GM19468 (cell line): ENCODE results near the gene SLC41A3.
"Not testable (repeated sequence)": the region's sequence is repeated elsewhere in the genome, so short reads cannot be mapped to it uniquely, and the experiment has no call there.

ENCODE experiments used
- ATAC-seq: cut with Tn5 transposase; IDR thresholded peaks from one replicate; pipeline ENCODE4 v1.9.1; 2021; ENCODE audit warnings: mild to moderate bottlenecking, moderate library complexity, moderate number of reproducible peaks; ENCODE audit not compliant: unreplicated experiment; ENCODE audit errors: extremely low read depth

The SLC41A3 gene

DNA sequence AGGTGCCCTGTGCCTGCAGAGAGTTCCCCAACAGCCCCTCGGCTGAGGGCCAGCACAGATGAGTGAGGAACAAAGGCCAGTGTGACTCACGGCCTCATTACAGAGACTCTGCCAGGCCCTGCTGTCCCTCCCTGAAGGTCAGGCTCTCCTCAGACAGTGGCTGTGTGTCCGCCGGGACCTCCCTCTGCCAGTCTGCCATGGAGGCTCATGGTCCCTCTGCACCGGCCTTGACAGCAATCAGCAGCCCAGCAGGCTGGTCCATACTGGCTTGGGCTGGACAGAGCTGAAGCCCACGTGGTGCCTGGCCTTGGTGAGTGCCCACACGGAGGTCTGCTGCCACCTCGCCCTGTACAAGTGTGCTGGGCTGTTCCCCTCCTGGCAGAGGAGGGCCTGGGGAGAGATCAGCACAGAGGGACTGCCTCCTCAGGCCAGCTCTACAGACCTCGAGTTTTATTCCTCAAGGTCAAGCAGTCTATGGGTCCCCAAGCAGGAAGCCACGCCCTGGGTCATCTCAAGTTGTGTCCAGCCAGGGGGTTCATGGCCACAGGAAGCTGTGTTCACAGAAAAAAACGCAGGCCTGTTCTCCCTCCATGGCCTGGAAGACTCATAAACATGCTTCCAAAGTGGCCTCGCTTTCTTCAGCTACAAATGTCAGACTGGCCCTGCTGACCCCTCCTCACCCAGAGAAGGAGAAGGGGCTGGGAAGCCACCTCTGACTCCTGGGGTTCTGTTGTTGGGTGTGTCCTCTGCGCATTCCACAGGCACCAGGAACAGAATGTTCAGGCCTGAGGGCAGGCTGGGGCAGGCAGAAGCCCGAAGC is 27.0 kb downstream of the SLC41A3 start:
- ATAC-seq, result no peak

DNA sequence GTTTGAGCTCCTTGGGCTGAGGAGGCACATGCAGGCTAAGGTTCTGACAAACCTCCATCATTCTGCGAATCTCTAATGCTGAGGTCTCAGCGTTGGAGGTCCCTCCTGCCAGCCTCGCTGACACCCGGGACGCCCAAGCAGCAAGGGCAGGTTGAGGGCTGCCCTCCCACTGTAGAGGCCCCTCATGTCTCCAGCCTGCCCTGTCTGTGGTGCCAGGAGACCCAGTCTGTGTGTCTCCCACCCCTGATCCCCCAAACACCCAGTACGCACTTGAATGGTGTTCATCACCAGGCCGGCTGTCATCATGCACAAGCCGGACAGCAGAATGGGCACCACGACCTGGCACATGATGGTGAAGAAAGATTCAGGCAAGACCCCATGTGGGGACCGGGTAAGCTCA is 27.8 kb downstream of the SLC41A3 start:
- ATAC-seq, result no peak

DNA sequence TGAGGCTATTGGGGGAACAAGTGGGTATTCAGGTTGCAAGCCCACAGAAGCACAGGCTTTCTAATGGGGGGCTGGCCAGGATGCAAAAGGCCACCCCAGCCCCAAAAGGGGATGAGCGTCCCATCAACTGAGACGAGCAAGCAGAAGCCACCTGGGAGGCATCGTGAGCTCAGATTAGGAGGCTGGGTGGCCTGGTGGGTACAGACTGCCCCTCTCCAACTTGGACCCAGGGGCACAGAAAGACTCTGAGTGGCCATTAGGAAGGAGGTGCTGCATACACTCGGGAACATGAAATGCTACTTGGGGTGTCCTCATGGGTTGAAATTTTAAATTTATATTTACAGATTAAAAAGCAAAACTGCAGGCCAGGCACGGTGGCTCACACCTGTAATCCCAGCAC is 29.1 kb downstream of the SLC41A3 start:
- ATAC-seq, result no peak

DNA sequence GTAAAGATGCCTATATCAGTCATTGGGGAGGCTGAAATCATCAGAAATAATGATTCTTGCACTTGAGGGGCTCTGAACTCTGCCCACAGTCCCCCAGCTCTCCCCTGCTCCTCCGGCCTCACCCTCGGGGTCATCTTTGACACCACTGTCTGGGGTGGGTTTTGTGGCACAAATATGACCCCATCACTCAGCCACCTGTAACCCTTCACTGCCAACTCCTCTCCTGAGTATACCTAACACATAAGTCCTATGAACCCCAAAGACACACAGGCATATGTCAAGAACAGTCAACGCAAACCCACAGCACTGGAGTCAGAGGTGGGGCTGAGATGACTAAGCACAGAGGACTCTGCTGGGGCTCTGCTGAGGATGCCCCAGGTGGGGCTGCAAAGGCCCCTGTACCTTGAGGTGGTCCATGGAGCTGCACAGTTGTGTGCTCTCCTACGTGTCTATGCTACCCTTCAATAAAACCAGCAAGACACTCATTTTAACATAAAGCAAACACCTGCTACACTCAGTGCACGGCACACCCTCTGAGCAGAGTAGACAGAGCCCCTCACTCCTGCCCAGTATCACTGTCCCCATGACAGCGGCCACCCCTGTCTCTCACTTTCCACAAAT is 29.9 kb downstream of the SLC41A3 start:
- no peak for ATAC-seq

DNA sequence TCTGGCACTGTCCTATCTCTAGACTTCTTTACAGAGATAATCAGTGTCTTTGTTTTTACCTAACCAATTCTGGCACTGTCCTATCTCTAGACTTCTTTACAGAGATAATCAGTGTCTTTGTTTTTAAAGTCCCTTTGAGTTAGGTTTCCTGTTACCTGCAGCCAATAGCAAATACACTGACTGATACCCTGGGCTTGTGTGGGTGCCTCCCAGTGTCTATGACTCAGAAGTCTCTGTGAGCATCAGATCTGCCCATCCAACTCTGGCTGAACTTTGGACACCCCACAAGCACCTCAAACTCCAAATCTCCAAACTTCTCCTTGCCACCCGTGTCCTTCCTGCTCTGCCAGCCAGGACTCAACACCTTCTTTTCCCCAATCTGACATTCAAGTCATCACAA is 30.4 kb downstream of the SLC41A3 start:
- no peak for ATAC-seq

DNA sequence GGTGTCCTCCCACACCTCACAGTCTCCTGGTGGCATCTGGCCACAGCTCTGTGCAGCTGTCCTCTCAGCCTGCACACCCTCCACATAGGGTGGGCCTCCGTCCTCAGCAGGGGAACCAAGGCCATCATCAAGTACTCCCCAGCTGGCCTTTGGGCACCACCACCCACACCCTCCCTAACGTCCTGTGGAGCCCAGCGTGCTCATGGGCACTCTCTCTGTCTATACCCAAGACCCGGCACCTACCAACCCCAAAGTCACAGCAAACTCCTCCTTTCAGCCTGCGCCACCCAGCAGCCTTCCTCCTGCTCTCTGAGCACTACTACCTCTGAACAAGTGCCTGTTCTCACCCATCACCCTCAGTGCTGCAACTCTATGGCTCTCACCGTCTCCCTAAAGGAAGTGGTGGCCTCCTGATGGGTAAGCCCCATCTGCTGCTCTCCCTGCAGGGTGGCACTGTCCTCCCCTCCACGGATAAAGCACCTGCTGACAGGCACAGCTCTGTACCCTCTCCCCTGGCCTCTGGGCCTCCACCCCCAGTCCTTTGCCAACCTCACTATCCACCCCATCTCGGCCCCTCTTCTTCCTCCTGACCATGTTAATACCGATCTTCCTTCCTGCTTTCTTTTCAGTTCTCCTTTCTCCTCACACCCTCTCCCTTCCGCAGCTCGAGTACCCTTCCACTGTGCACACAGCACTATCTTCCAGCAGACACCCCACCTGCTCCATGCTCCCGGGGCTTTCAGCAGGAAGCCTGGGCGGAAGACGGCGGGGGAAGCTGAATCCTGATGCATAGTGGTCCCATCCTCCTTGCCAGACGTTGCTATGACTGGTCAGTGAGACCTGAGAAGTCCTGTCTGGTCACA is 31.5 kb downstream of the SLC41A3 start:
- no peak for ATAC-seq

DNA sequence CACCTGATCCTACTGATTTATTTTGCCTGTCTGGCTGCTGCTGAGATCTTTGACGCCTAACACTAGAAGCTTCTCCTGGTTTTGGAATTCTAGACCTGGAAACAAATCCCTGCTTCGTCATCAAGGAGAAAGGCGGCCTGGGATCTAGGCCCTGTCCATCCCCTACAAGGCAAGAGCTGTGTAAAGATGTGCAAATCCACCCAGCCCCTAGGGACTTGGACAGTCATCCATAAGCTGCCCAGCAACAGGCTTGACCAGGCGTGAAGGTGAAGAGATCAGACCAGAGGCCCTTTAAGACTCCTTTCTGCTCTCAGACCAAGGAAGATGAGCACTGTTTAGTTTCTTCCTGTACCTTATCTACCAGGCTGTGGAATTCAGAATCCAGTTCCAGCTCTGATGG is 32.2 kb downstream of the SLC41A3 start:
- no peak for ATAC-seq

DNA sequence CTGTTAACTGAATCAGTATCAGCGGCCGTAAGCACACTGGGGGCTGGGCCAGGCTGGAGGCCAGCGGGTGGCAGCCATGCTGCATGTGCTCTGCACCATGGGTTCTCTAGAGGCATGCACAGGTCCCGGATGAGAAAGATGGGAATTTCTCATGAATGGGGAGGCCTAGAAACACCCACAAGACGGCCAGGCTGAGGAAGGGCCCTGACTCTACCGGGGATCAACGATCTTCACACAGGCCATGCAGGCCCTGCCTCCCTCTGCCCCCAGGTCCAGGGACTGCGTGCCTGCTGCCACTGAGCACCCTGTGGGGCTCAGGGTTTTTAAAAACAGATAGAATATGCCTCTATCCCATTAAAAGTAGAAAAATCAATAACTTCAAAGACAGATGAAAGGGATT is 32.7 kb downstream of the SLC41A3 start:
- no peak for ATAC-seq

DNA sequence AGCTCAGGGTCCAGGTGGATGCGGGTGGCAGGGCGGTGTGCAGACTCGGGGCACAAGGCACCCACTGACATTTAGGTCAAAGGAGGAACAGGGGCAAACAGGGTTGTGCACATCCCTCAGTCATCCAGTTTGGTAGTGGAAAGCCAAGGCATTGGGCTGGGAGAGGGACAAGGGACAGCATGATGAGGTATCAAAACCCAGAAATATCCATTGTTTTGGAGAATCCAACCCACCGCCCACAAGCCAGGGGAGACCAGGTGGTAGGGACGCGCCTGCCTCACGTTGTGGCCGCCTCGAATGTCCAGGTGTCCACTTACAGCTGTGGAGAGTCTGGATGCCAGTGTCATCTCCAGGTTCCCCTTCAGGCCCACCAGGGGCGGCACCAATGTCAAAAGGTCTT is 33.3 kb downstream of the SLC41A3 start:
- ATAC-seq, result no peak

DNA sequence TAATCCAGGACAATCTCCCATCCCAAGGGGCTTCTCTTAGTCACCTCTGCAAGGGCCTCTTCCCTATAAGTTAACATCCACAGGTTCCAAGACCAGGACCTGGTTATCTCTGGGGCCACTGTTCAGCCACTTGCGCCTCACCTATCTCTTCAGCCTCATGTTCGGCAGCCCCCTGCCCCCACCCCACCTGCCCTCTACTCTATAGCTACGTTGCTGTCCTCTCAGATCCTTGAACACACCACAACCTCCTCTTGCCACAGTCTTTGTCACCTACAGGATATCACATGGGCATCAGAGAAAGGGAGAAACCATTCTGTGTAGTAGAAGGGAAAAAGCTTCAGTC is 33.9 kb downstream of the SLC41A3 start:
- ATAC-seq, result no peak

DNA sequence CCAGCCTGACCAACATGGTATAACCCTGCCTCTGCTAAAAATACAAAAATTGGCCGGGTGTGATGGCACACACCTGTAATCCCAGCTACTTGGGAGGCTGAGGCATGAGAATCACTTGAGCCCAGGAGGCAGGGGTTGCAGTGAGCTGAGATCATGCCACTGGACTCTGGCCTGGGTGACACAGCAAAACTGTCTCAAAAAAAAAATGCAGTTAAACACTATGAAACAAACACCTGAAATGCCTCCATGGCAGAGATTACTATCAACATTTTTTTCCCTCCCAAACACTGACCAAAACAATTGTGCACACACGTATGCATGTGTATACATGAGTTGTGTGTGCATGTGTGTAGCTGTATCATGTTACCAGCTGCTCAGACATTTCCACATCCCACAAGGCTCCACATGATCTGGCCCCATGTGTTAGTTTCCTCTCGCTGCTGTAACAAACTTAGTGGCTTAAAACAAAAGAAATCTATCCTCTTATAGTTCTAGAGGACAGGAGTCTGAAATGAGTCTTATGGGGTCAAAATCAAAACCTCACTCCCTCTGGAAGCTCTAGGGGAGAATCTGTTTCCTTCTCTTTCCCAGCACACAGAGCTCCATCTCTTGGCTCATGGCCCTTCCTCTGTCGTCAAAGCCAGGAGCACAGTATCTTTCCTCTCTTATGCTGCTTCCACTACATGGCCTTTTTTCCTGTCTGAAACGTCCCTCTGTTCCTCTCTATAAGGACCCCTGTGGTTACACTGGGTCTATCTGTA is 34.5 kb downstream of the SLC41A3 start:
- no peak for ATAC-seq

DNA sequence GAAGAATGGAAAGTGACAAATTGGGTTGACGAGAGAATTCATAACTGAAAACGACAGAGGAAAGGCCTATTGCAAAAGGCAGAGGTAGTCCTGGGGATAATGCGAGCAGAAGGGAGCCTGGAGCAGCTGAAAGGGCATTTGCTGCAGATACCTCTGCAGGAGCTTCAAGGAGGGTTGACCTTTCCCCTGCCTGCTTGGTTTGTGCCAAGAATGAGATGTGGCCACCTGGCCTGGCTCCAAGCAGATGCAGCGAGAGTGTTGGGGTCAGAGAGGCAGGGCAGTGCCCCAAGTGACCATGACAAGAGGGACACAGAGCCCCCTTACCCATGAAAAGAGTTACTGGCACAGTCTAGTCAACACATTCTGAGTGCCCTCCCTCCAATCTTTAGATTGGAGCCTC is 43.5 kb downstream of the SLC41A3 start:
- no peak for ATAC-seq

DNA sequence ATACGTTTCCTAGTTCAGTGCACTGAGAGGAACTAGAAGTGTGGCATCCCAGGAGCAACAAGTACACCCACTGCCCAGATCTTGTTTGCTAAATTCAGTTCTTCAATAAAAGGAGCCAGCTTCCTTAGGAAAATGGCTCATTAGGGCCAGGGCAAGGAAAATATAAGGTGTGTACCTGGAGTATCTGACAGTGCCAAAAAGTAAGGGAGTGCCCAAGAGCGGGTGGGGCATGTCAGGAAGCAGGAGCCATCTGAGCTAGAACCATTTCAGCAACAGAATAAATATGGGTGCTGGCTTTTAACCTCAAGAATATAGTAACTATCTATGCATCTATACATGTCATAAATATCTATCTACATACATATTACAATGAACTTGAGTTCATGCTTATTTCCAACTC is 44.1 kb downstream of the SLC41A3 start:
- no peak for ATAC-seq

DNA sequence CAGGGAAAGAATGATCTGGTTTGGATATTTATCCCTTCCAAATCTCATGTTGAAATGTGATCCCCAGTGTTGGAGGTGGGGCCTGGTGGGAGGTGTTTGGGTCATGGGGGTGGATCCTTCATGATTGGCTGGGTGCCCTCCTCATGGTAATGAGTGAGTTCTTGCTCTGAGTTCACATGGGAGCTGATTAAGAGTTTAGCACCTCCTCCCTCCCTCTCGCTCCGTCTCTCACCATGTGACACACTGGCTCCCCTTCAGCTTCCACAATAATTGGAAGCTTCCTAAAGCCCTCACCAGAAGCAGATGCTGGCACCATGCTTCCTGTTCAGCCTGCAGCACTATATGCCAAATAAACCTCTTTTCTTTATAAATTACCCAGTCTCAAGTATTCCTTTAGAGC is 45.1 kb downstream of the SLC41A3 start:
- not testable (repeated sequence) for ATAC-seq

DNA sequence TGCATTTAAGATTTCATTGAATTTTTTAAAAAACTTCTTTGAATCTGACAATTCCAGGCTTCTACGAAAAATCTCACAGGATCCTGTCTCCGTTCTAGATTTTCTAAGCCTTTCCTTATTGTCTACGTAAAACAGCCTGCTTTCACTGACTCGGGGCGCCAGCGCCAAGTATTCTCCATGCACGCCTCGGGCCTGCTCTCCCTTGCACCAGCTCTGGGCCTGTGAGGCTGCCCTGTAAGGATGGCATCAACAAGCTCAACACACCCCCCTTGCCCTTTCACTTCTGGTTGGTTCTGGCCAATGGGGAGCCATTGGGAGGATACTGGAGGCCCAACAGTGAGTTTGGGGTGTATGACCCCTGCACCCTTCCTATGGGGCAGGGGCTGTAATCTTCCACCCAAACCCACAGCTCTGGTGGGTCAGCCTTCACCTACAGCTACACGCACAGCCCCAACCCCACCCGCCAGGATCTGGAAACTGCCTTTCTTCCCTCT is 47.8 kb downstream of the SLC41A3 start:
- ATAC-seq, result no peak

DNA sequence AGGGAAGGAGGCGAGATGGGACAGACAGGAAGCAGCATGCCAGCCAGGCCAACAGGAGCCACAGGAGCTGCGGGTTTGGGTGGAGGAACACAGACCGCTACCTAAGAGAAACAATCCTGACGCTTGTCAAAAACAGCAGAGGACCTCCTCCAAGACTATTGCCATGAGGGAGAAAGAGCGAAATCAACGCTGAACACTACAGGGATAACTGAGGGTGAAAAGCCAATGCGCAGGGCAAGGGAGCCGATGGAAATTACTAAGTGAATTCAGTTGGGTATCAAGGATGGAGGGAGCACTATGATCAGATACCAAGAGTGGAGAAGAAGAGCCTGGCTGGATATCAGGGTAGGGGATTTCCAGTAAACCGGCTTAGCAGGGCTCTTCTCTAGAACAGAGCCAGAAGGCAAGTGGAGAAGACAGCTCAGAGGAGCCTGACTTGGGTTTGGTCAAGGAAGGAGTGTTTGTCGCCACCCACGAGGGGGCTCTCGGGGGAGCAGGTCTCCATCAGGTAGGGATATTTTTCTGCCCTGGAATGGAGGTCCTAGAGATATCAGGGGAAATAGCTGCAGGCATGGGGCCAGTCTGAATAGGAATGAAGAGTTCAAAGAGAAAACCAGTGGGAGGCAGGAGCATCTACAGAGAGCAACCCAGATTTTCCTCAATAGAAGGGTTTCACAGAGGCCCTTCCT is 48.4 kb downstream of the SLC41A3 start:
- no peak for ATAC-seq

DNA sequence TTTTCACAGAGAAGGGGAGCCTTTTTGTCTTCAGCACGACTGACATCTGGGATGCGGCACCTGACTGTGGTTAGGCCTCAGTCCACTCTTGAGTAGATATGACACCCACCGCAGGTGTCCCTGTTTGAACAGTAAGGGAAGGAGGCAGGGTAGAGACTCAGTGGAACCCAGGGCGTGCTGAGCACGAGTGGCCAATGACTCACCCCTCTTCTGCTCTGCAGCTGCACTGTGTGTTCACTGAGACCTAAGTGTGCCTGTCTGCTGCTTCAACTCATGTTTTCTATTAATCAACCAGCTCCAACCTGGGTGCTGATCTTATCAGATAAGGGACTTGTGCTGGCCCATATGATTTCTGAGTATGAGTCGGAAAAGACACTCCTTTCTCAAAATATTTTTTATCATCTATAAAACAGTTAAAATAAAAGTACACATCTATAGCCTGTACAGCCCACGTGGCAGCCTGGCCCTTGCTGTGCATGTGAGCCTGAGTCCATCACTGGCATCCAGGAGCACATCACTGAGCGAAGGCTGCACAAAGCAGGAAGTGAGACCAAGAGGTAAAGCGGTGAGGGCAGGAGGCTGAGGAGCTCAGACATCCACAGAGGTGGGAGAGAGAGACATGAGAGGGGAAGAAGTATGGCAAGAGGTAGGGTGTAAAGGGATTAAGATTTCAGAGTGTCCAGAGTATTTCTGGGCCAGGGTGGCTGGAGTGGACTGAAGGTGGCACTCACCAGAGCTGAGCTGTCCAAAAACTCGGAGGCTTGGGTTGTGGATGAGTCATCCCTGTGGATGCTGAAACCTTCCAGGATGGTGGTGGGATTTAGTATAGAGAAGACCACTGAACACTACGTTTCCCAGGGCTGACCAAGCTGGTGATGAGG is 49.2 kb downstream of the SLC41A3 start:
- no peak for ATAC-seq

DNA sequence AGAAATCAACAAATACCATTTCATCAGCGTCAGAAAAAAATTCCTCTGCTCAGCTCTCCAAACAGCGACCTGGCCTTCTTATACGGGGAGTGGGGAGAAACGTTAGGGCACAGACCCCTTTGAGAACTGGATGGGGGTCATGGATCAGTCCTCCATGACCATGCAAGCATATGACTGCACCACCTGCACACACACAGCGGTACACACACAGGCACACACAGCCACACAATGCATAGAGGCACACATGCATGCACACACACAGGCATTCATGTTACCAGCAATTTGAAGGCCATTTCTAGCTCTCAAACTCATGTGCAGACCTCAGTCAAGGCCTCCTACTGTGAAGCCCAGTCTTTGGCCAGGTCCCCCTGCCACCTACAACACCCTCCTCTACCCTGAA is 50.2 kb downstream of the SLC41A3 start:
- ATAC-seq, result no peak
